K562 (cell line): ENCODE measurements around the gene SEC24C. TPM values are rescaled to one million over a fixed set of nuclear protein-coding genes. Genes with fewer than 3 reads are reported as not detected.

Experiments used
- ATAC-seq: fragments of 200-7000 bp; cut with Tn5 transposase; 3 replicates; pipeline ENCODE4 v1.9.1; 2020; ENCODE audit warnings: moderate library complexity
- BruUV-seq: library from RNA; stranded (reverse); fragments of 400-500 nt; replicated peaks from 2 replicates; lab custom pipeline; 2021; lab: Mats Ljungman, UMichigan
- CTCF ChIA-PET: fragments of 300-600 bp; formaldehyde crosslinking; extraction: SDS; loops from one replicate; lab custom pipeline; 2021; ENCODE audit warnings: low intra/inter-chr PET ratio; lab: Yijun Ruan, JAX
- POLR2A ChIA-PET: fragments of 300-600, 350-650 bp; sonication (Branson Sonifier 250); formaldehyde crosslinking; extraction: SDS; loops from one replicate; lab custom pipeline; 2021; ENCODE audit warnings: antibody characterized with exemption, inconsistent platforms; lab: Yijun Ruan, JAX
- DNase-seq, 4 experiments: peaks; one replicate each; pipeline versions ENCODE4 v3.0.0 to v3.0.0-alpha.2; 2011 to 2018; ENCODE audit warnings: low spot score in 3 of 4, mixed read lengths in 3 of 4; ENCODE audit errors: extremely low read depth in 1 of 4
- FAIRE-seq: peaks from 2 replicates; lab custom pipeline; 2011; peaks lifted over from hg19 to GRCh38; lab: Jason Lieb, UNC
- H2AFZ ChIP-seq: 2 replicates; pipeline ENCODE4 v1.6.0; 2011; ENCODE audit warnings: low read depth, low read length, control low read depth, inconsistent platforms
- H3K27ac ChIP-seq: fragments of 200-600 bp; 3 replicates; pipeline ENCODE4 v1.8.0; 2011; ENCODE audit warnings: low read depth, mild to moderate bottlenecking, control low read depth, inconsistent platforms, low read length, moderate library complexity, mixed read lengths; ENCODE audit errors: extremely low read depth
- H3K27me3 ChIP-seq, 2 experiments: fragments of 300-600 bp in 1 of 2; 2 replicates in 1 of 2; 3 replicates in 1 of 2; pipeline versions ENCODE4 v1.6.0 to v1.8.0; 2011; ENCODE audit warnings: inconsistent platforms in 2 of 2, low read length in 2 of 2, mild to moderate bottlenecking in 1 of 2, mixed read lengths in 1 of 2, moderate library complexity in 1 of 2; ENCODE audit not compliant: control insufficient read depth in 2 of 2, insufficient read depth in 2 of 2
- H3K36me3 ChIP-seq: fragments of 300-600 bp; 3 replicates; pipeline ENCODE4 v1.8.0; 2011; ENCODE audit warnings: mild to moderate bottlenecking, low read length, inconsistent platforms; ENCODE audit not compliant: control insufficient read depth, insufficient read depth
- H3K4me1 ChIP-seq, 2 experiments: fragments of 200-600 bp in 1 of 2; replicated peaks in 1 of 2; 2 replicates in 1 of 2; 3 replicates in 1 of 2; pipeline versions ENCODE4 v1.5.1 to v1.8.0; 2011; ENCODE audit warnings: inconsistent platforms in 2 of 2, low read length in 2 of 2, mild to moderate bottlenecking in 1 of 2, mixed read lengths in 1 of 2, moderate library complexity in 1 of 2; ENCODE audit not compliant: control insufficient read depth in 2 of 2, insufficient read depth in 2 of 2
- H3K4me2 ChIP-seq: 2 replicates; pipeline ENCODE4 v1.6.1; 2011; ENCODE audit warnings: low read length, control low read depth, inconsistent platforms, mixed read lengths; ENCODE audit not compliant: insufficient read depth
- H3K4me3 ChIP-seq: fragments of 200-600 bp; sonication (generic), shearing (Covaris generic); 2 replicates; pipeline ENCODE4 v1.5.1; 2016; ENCODE audit warnings: control low read depth, inconsistent platforms
- H3K79me2 ChIP-seq: fragments of 200-600 bp; 3 replicates; pipeline ENCODE4 v1.8.0; 2011; ENCODE audit warnings: low read length, inconsistent platforms; ENCODE audit not compliant: control insufficient read depth, insufficient read depth
- H3K9ac ChIP-seq, 2 experiments: 2 replicates each; pipeline versions ENCODE4 v1.6.0 to v1.6.1; 2011; ENCODE audit warnings: low read depth in 2 of 2, low read length in 2 of 2, control low read depth in 1 of 2, inconsistent platforms in 1 of 2, mild to moderate bottlenecking in 1 of 2, mixed read lengths in 1 of 2; ENCODE audit not compliant: insufficient read depth in 1 of 2
- H3K9me1 ChIP-seq: one replicate; pipeline ENCODE4 v1.6.0; 2011; ENCODE audit warnings: inconsistent platforms, mild to moderate bottlenecking, low read length, moderate library complexity; ENCODE audit not compliant: control insufficient read depth, insufficient read depth
- H3K9me3 ChIP-seq: replicated peaks from 2 replicates; pipeline ENCODE4 v1.5.1; 2011; ENCODE audit warnings: low read depth, low read length, inconsistent platforms; ENCODE audit not compliant: control insufficient read depth, insufficient read depth
- H4K20me1 ChIP-seq: replicated peaks from 2 replicates; pipeline ENCODE4 v1.6.1; 2011; ENCODE audit warnings: low read length, inconsistent platforms, mixed read lengths; ENCODE audit not compliant: control insufficient read depth, insufficient read depth
- ARID3A ChIP-seq: IDR thresholded peaks from 2 replicates; pipeline ENCODE4 v1.6.1; 2012; ENCODE audit warnings: low read depth, low read length, improper control_type of control experiment, borderline replicate concordance
- HMGN3 ChIP-seq: IDR thresholded peaks from 2 replicates; pipeline ENCODE4 v1.6.1; 2011; ENCODE audit warnings: borderline replicate concordance, low read depth, mild to moderate bottlenecking, mixed read lengths, low read length; ENCODE audit not compliant: insufficient read length; ENCODE audit errors: extremely low read depth
- POLR2G ChIP-seq: fragments of 200-400 bp; formaldehyde crosslinking; IDR thresholded peaks from 2 replicates; pipeline ENCODE4 v1.6.1; 2017; ENCODE audit warnings: low read depth, mild to moderate bottlenecking, antibody characterized with exemption, low read length, moderate library complexity
- RBFOX2 ChIP-seq: fragments of 200-400 bp; formaldehyde crosslinking; IDR thresholded peaks from 2 replicates; pipeline ENCODE4 v1.6.1; 2017; ENCODE audit warnings: low read depth, mild to moderate bottlenecking, low read length, moderate library complexity
- RNF219 ChIP-seq: fragments of 250-450 bp; sonication (Bioruptor Pico); IDR thresholded peaks from 2 replicates; pipeline ENCODE4 v1.5.0; 2022; ENCODE audit warnings: mild to moderate bottlenecking
- SMAD3 ChIP-seq: fragments of 450-650 bp; formaldehyde crosslinking; conservative IDR thresholded peaks from 2 replicates; pipeline ENCODE4 v1.4.0; 2020; ENCODE audit warnings: mild to moderate bottlenecking
- SRSF3 ChIP-seq: fragments of 200-400 bp; formaldehyde crosslinking; IDR thresholded peaks from 2 replicates; pipeline ENCODE4 v1.6.1; 2016; ENCODE audit warnings: mild to moderate bottlenecking, low read length, moderate library complexity; ENCODE audit not compliant: insufficient read depth
- ZNF584 ChIP-seq: fragments of 200-800 bp; sonication (Bioruptor generic); IDR thresholded peaks from 2 replicates; pipeline ENCODE4 v1.6.1; 2016; ENCODE audit warnings: low read depth, mild to moderate bottlenecking, missing genetic modification characterization, missing compliant biosample characterization
- WGBS: fragments of 100-300 bp; shearing (Covaris generic); methylation state at CpG from one replicate; pipeline ENCODE4 v1.1.6; 2016; ENCODE audit warnings: low coverage, mixed read lengths; ENCODE audit not compliant: insufficient coverage; ENCODE audit errors: missing lambda C conversion rate; 5-methylcytosine and 5-hydroxymethylcytosine counted together
- in situ Hi-C: fragments of 300-500 bp; cut with MboI; formaldehyde crosslinking; loops from 4 replicates; pipeline ENCODE4 v1.15.0; 2018; ENCODE audit warnings: inconsistent platforms, mixed read lengths
- intact Hi-C: fragments of 100-400 bp; cut with micrococcal nuclease; formaldehyde crosslinking; loops from 2 replicates; pipeline ENCODE4 v1.14.2; 2022
- polyA plus RNA-seq, 8 experiments: library from polyadenylated mRNA; depleted of rRNA in 4 of 8; stranded (reverse) in 5 of 8; unstranded in 3 of 8; fragments of >200 nt; fragmentation: Nextera tagmentation in 2 of 8; fragmentation: Illumina TruSeq in 1 of 8; extraction: Ambion mirVana in 2 of 8; extraction: Trizol in 1 of 8; gene quantifications; 2 replicates each; pipeline versions ENCODE4 v1.2.1 to v1.2.3, GENCODE V29; 2011 to 2014; ENCODE audit warnings: inconsistent platforms in 1 of 8, missing spikeins in 1 of 8
- total RNA-seq, 7 experiments: library from RNA; depleted of rRNA in 6 of 7; stranded (reverse); fragments of >200 nt in 6 of 7; fragmentation: Illumina TruSeq in 2 of 7; extraction: Trizol in 2 of 7; gene quantifications; 2 replicates each; pipeline versions ENCODE4 v1.2.1 to v1.2.3, GENCODE V29; 2011 to 2021; ENCODE audit warnings: low replicate concordance in 1 of 7
- TF ChIP-seq, protein P1 (sequence below), 2 experiments: fragments of 450-650 bp; IDR thresholded peaks; 2 replicates each; pipeline ENCODE4 v1.6.1; 2016

Gene SEC24C
- total and polyA plus RNA-seq, 9 of the 15 experiments (the other 6 are each of a cell fraction or from before 2014, with no cell fraction given): 19.0 to 115 (median 70.5) TPM

- Histone ChIP-seq H3K4me3 (peak overlapping the region; percentile 96; the same call in 1 of the 2 replicates), H3K9me1 (no peaks in the 10 kb centered on the region), H3K9ac (peak overlapping the region in 1 of 2 experiments; percentile 83; a peak in 3 of 4 replicates), H4K20me1 (no peaks in the 10 kb centered on the region), H3K4me1 (peaks cover 0 to 22% of the 10 kb centered on the region in 2 experiments; a peak in 3 of 5 replicates), H2AFZ (no peak overlapping the region), H3K27me3 (no peaks in the 10 kb centered on the region), H3K36me3 (peaks cover 48% of the 10 kb centered on the region), H3K9me3 (no peaks in the 10 kb centered on the region), H3K4me2 (no peak overlapping the region; the same call in 1 of the 2 replicates), H3K79me2 (peaks cover 40% of the 10 kb centered on the region), H3K27ac (no peak overlapping the region)
- POLR2A ChIA-PET: interaction anchor here (0.6 to 7.0 kb wide), 7 partner anchors 11 to 195 kb away, joined by 3 to 118 read pairs (median 4); partner anchors contain the start of gene SEC24C
- no peak for TF ChIP-seq ARID3A
- no peak for TF ChIP-seq SRSF3
- no peak for TF ChIP-seq RNF219 (CRISPR knock-in tag)
- TF ChIP-seq POLR2G: peak; percentile 70
- TF ChIP-seq ZNF584 (CRISPR knock-in tag): no peak
- TF ChIP-seq SMAD3 (CRISPR knock-in tag): no peak
- TF ChIP-seq, protein P1, sequence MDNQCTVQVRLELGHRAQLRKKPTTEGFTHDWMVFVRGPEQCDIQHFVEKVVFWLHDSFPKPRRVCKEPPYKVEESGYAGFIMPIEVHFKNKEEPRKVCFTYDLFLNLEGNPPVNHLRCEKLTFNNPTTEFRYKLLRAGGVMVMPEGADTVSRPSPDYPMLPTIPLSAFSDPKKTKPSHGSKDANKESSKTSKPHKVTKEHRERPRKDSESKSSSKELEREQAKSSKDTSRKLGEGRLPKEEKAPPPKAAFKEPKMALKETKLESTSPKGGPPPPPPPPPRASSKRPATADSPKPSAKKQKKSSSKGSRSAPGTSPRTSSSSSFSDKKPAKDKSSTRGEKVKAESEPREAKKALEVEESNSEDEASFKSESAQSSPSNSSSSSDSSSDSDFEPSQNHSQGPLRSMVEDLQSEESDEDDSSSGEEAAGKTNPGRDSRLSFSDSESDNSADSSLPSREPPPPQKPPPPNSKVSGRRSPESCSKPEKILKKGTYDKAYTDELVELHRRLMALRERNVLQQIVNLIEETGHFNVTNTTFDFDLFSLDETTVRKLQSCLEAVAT (IDR thresholded peaks at IDR 0.05): no peak
- TF ChIP-seq RBFOX2: peak; percentile 63
- TF ChIP-seq HMGN3: peak; percentile 17
- DNase-seq (no peak), ATAC-seq (no peak), FAIRE-seq (no peak)
- 91% methylated on average over 36 of the region's 42 CpGs for WGBS
- in situ Hi-C loops: no loop called here
- intact Hi-C loops: no loop called here
- BruUV-seq: no TSS peak
- CTCF ChIA-PET: no interaction called here
Observed at GRCh38 chr10:73731588-73732375, 12.4 kb upstream of the SEC24C start.
